Measurements from ENCODE around the gene INTS13. TPM values are rescaled to one million over a fixed set of nuclear protein-coding genes. Genes with fewer than 3 reads are reported as not detected.
"Not testable (repeated sequence)": the region's sequence is repeated elsewhere in the genome, so short reads cannot be mapped to it uniquely, and the experiment has no call there.

INTS13 gene
- total and polyA plus RNA-seq, 7 donors: 9.7 to 38.2 (median 18.7) TPM

DNA sequence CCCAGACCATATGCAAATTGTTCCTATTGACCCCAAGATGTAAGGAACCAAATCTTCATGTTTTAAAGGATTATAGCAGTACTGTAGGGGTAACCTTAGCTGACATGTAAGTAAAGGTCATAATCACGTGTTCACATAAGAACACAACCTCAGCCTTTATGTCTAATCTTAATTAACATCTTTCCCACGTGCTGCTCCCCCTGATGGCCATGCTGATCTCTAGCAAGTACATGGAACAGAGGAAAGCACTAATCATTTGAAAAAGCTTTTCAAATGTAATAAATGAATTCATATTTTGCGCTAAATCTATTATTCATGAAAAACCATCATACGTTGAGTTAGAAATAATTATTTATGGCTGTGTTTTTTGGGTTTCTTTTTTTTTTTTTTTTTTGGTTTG, 74.3 kb downstream of the INTS13 start:
- Histone ChIP-seq H3K4me1 (no peaks in the 10 kb centered on the region), H3K27me3 (no peaks in the 10 kb centered on the region), H3K27ac (no peak overlapping the region), H3K4me3 (no peak overlapping the region), H3K9me3 (no peaks in the 10 kb centered on the region), H3K36me3 (no peaks in the 10 kb centered on the region)
- intact Hi-C loops (cut with DNase I): no loop called here
- TF ChIP-seq POLR2AphosphoS5 (IDR thresholded peaks at IDR 0.05) (no peak), POLR2A (IDR thresholded peaks at IDR 0.05) (no peak), EP300 (IDR thresholded peaks at IDR 0.05) (no peak)
- TF ChIP-seq, protein P1, sequence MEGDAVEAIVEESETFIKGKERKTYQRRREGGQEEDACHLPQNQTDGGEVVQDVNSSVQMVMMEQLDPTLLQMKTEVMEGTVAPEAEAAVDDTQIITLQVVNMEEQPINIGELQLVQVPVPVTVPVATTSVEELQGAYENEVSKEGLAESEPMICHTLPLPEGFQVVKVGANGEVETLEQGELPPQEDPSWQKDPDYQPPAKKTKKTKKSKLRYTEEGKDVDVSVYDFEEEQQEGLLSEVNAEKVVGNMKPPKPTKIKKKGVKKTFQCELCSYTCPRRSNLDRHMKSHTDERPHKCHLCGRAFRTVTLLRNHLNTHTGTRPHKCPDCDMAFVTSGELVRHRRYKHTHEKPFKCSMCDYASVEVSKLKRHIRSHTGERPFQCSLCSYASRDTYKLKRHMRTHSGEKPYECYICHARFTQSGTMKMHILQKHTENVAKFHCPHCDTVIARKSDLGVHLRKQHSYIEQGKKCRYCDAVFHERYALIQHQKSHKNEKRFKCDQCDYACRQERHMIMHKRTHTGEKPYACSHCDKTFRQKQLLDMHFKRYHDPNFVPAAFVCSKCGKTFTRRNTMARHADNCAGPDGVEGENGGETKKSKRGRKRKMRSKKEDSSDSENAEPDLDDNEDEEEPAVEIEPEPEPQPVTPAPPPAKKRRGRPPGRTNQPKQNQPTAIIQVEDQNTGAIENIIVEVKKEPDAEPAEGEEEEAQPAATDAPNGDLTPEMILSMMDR (IDR thresholded peaks at IDR 0.05): no peak
- 51 to 64% methylated on average over 4 of the region's 4 CpGs for WGBS, 2 donors
- no peak for DNase-seq

DNA sequence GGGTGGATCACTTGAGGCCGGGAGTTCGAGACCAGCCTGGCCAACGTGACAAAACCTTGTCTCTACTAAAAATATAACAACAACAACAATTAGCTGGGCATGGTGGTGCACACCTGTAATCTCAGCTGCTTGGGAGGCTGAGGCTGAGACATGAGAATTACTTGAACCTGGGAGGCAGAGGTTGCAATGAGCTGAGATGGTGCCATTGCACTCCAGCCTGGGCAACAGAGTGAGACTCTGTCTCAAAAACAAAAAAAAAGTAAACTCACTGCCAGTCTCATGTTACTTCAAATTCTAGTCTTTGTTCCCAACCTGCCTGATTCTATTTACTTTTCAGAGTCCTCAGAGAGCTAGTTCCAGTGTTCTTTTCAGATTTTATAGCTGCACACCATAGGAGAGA, 75.0 kb downstream of the INTS13 start:
- H3K9me3 ChIP-seq; DNase-seq; H3K36me3 ChIP-seq; H3K4me1 ChIP-seq; H3K27ac ChIP-seq; intact Hi-C loops (cut with DNase I); H3K27me3 ChIP-seq; H3K4me3 ChIP-seq: not testable (repeated sequence)
- WGBS, 2 donors: 95 to 97% methylated on average over 3 of the region's 3 CpGs

DNA sequence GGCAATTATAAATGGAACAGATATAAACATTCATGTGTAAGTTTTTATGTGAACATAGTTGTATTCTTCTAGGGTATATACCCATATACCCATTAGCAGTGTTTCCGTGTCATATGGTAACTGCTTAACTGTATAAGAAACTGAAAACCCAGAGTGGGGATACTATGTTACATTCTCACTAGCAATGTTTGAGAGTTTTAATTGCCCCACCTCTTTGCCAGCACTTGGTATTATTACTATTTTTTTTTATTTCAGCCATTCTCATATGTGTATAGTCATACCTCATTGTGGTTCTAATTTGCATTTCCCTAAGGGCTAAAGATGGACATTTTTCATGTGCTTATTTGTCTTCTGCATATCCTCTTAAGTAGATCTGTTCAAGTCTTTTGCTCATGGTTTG, 76.1 kb downstream of the INTS13 start:
- intact Hi-C loops (cut with DNase I): no loop called here
- DNase-seq: no peak
- H3K36me3 ChIP-seq: no peaks in the 10 kb centered on the region
- no peaks in the 10 kb centered on the region for H3K4me1 ChIP-seq
- H3K9me3 ChIP-seq: no peaks in the 10 kb centered on the region
- no peaks in the 10 kb centered on the region for H3K27me3 ChIP-seq
- TF ChIP-seq POLR2AphosphoS5 (IDR thresholded peaks at IDR 0.05) (no peak), EP300 (IDR thresholded peaks at IDR 0.05) (no peak)
- H3K27ac ChIP-seq: no peak overlapping the region
- WGBS, 2 donors: 90 to 100% methylated on average over 1 of the region's 1 CpG
- no peak overlapping the region for H3K4me3 ChIP-seq

DNA sequence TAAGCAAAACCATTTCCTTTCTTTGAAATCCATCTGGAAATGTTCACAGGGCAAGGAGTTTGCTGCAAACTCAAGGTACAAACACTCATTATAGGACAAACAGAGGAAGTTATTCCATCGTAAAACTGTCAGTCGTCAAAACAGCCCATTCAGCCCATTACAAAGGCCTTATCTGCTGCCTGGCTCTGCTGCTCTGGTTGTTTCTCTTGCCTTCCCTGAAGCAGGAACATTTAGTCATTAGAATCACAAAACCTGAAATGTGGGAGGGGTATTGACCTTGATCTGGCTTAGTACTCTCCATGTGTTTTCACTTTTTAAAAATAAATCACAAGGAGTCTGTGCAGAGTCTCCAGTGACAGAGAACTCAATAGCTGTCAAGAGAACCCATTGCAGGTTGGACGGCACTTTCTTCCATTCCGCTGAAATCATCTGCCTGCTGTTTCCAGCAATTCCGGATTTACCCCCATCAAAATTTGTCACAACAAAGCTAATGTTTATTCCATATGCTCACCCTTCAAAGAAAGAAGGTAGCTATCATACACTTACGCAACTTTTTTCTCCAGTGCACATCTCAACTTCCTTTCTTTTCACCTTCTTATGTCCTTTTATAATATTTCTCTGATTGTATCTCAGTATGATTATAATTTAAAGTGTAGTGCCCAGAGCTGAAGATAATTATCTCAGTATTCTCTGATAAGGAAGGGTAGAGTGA, 80.2 kb downstream of the INTS13 start:
- intact Hi-C loops (cut with DNase I): loop anchor here (10.0 kb wide), 3 partner anchors 77 to 457 kb away; partner anchors contain the start of genes FGFR1OP2, INTS13 and TM7SF3
- DNase-seq: no peak
- TF ChIP-seq POLR2A (IDR thresholded peaks at IDR 0.05) (no peak), POLR2AphosphoS5 (IDR thresholded peaks at IDR 0.05) (no peak)
- TF ChIP-seq, protein P1 (IDR thresholded peaks at IDR 0.05): no peak
- Histone ChIP-seq H3K9me3 (no peaks in the 10 kb centered on the region), H3K36me3 (no peaks in the 10 kb centered on the region), H3K27me3 (no peaks in the 10 kb centered on the region), H3K27ac (no peak overlapping the region), H3K4me3 (no peak overlapping the region), H3K4me1 (peaks cover 0 to 6% (median 0%) of the 10 kb centered on the region in 4 donors)
- 50 to 62% methylated on average over 6 of the region's 6 CpGs for WGBS, 2 donors

DNA sequence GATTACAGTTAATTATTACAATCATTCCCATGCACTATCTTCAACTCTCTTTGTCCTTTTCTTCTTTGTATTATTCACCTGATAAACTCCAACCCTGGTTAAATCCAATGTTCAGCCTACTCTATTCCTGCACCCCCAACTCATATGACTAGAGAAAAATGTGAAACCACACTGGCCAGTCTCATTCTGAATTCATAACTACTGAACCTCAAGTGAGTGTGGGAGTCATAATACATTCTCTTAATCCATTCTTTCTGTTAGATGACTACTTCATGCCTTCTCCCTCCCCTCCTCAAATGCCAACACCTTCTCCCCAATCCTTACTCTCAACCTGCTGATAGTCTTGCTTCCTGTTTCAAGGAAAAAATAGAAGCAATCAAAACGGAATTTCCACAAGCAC, 82.4 kb downstream of the INTS13 start:
- intact Hi-C loops (cut with DNase I): loop anchor here (10.0 kb wide), 3 partner anchors 79 to 459 kb away; partner anchors contain the start of genes FGFR1OP2, INTS13 and TM7SF3
- WGBS, 2 donors: 58 to 62% methylated on average over 1 of the region's 1 CpG

More for the DNA sequence above, 82.4 kb downstream of the INTS13 start:
- Histone ChIP-seq H3K4me1 (peaks cover 0 to 6% (median 0%) of the 10 kb centered on the region in 4 donors), H3K36me3 (no peaks in the 10 kb centered on the region), H3K27me3 (no peaks in the 10 kb centered on the region), H3K27ac (no peak overlapping the region), H3K4me3 (no peak overlapping the region), H3K9me3 (no peaks in the 10 kb centered on the region)
- DNase-seq: no peak
- TF ChIP-seq POLR2A (IDR thresholded peaks at IDR 0.05) (no peak), EP300 (IDR thresholded peaks at IDR 0.05) (no peak), POLR2AphosphoS5 (IDR thresholded peaks at IDR 0.05) (no peak)
- TF ChIP-seq, protein P1 (IDR thresholded peaks at IDR 0.05): no peak

Other genes starting within 250 kb of the INTS13 start
- gene ITPR2, start 104.8 kb downstream of the INTS13 start, total RNA-seq: 10 to 100 TPM; 58.9 to 78.1 (median 64.0) TPM
- 1 to 10 TPM; 1.4 to 6.2 (median 1.8) TPM for gene ITPR2, start 104.8 kb downstream of the INTS13 start, polyA plus RNA-seq
- gene FGFR1OP2, start 489 bp upstream of the INTS13 start, total RNA-seq: 100 to 1,000 TPM in 2 of 4 donors, 10 to 100 TPM in 2; 65.2 to 117 (median 97.3) TPM
- gene FGFR1OP2, start 489 bp upstream of the INTS13 start, polyA plus RNA-seq: 10 to 100 TPM; 19.2 to 30.1 (median 23.4) TPM
- gene TM7SF3, start 76.4 kb upstream of the INTS13 start, total RNA-seq: 10 to 100 TPM; 38.4 to 56.9 (median 51.2) TPM
- 10 to 100 TPM in 2 of 3 donors, 1 to 10 TPM in 1; 9.2 to 33.2 (median 13.8) TPM for gene TM7SF3, start 76.4 kb upstream of the INTS13 start, polyA plus RNA-seq
- 10 to 100 TPM; 50.1 to 64.3 (median 62.9) TPM for gene MED21, start 84.6 kb upstream of the INTS13 start, total RNA-seq
- gene MED21, start 84.6 kb upstream of the INTS13 start, polyA plus RNA-seq: 10 to 100 TPM; 19.4 to 34.9 (median 33.0) TPM
- gene C12orf71, start 144.6 kb upstream of the INTS13 start, total RNA-seq: not detected
- not detected for gene C12orf71, start 144.6 kb upstream of the INTS13 start, polyA plus RNA-seq

All from sigmoid colon (tissue), 7 donors.